H9 (cell line): ENCODE data around the gene WDR27. TPM values are rescaled to one million over a fixed set of nuclear protein-coding genes. Genes with fewer than 3 reads are reported as not detected.

ENCODE experiments used
- DNase-seq: peaks from one replicate; pipeline ENCODE4 v3.0.0-alpha.2; 2017
- H2AFZ ChIP-seq: one replicate; pipeline ENCODE4 v1.6.1; 2013; ENCODE audit warnings: mild to moderate bottlenecking, low read length, control low read depth, moderate library complexity
- H2AK5ac ChIP-seq: 2 replicates; pipeline ENCODE4 v1.6.1; 2013; ENCODE audit warnings: low read length, control low read depth, mixed read lengths; ENCODE audit not compliant: insufficient read length
- H2BK120ac ChIP-seq: one replicate; pipeline ENCODE4 v1.6.1; 2013; ENCODE audit warnings: low read depth, mild to moderate bottlenecking, low read length, control low read depth, inconsistent platforms; ENCODE audit not compliant: poor library complexity, severe bottlenecking
- H2BK12ac ChIP-seq: 2 replicates; pipeline ENCODE4 v1.6.1; 2013; ENCODE audit warnings: low read length, control low read depth, mixed read lengths, low read depth; ENCODE audit not compliant: insufficient read length
- H2BK15ac ChIP-seq: 2 replicates; pipeline ENCODE4 v1.6.1; 2013; ENCODE audit warnings: low read depth, low read length, control low read depth
- H2BK20ac ChIP-seq: one replicate; pipeline ENCODE4 v1.6.1; 2013; ENCODE audit warnings: low read depth, mild to moderate bottlenecking, low read length, control low read depth, inconsistent platforms; ENCODE audit not compliant: poor library complexity, severe bottlenecking
- H2BK5ac ChIP-seq: 2 replicates; pipeline ENCODE4 v1.6.1; 2013; ENCODE audit warnings: low read length, control low read depth, mixed read lengths; ENCODE audit not compliant: insufficient read length
- H3K14ac ChIP-seq: 2 replicates; pipeline ENCODE4 v1.6.1; 2013; ENCODE audit warnings: low read length, control low read depth; ENCODE audit not compliant: insufficient read depth
- H3K18ac ChIP-seq: 2 replicates; pipeline ENCODE4 v1.6.1; 2013; ENCODE audit warnings: low read depth, mild to moderate bottlenecking, mixed read lengths, low read length, control low read depth; ENCODE audit not compliant: insufficient read length
- H3K23ac ChIP-seq: 2 replicates; pipeline ENCODE4 v1.6.1; 2013; ENCODE audit warnings: low read length, control low read depth, mixed read lengths, low read depth; ENCODE audit not compliant: insufficient read length
- H3K23me2 ChIP-seq: 2 replicates; pipeline ENCODE4 v1.6.1; 2013; ENCODE audit warnings: low read depth, mild to moderate bottlenecking, mixed read lengths, low read length, control low read depth; ENCODE audit not compliant: insufficient read length, poor library complexity, severe bottlenecking
- H3K27ac ChIP-seq: 2 replicates; pipeline ENCODE4 v1.5.1; 2013; ENCODE audit warnings: low read length, control low read depth, mixed read lengths, low read depth; ENCODE audit not compliant: insufficient read length
- H3K27me3 ChIP-seq: 2 replicates; pipeline ENCODE4 v1.6.1; 2013; ENCODE audit warnings: low read length, control low read depth, inconsistent platforms; ENCODE audit not compliant: insufficient read depth
- H3K4ac ChIP-seq: 2 replicates; pipeline ENCODE4 v1.6.1; 2013; ENCODE audit warnings: low read depth, mild to moderate bottlenecking, control low read depth, inconsistent platforms, low read length, moderate library complexity
- H3K4me1 ChIP-seq: 2 replicates; pipeline ENCODE4 v1.6.1; 2013; ENCODE audit warnings: low read length, control low read depth, inconsistent platforms; ENCODE audit not compliant: insufficient read depth
- H3K4me2 ChIP-seq: 2 replicates; pipeline ENCODE4 v1.6.1; 2013; ENCODE audit warnings: low read length, control low read depth, mixed read lengths; ENCODE audit not compliant: insufficient read length, insufficient read depth
- H3K56ac ChIP-seq: 2 replicates; pipeline ENCODE4 v1.6.1; 2013; ENCODE audit warnings: low read depth, mild to moderate bottlenecking, mixed read lengths, low read length, control low read depth; ENCODE audit not compliant: insufficient read length
- H3K79me1 ChIP-seq: 2 replicates; pipeline ENCODE4 v1.6.1; 2013; ENCODE audit warnings: low read depth, mild to moderate bottlenecking, moderate library complexity, low read length, control low read depth, inconsistent platforms; ENCODE audit not compliant: insufficient read depth, poor library complexity, severe bottlenecking
- H3K79me2 ChIP-seq: 2 replicates; pipeline ENCODE4 v1.6.1; 2013; ENCODE audit warnings: low read length, control low read depth, inconsistent platforms; ENCODE audit not compliant: insufficient read depth
- H3K9ac ChIP-seq: 2 replicates; pipeline ENCODE4 v1.6.1; 2013; ENCODE audit warnings: low read length, control low read depth, mixed read lengths; ENCODE audit not compliant: insufficient read length; ENCODE audit errors: extremely low read depth
- H3K9me3 ChIP-seq: one replicate; pipeline ENCODE4 v1.6.1; 2013; ENCODE audit warnings: low read depth, low read length, inconsistent platforms; ENCODE audit not compliant: control insufficient read depth
- H3T11ph ChIP-seq: one replicate; pipeline ENCODE4 v1.6.1; 2013; ENCODE audit warnings: mild to moderate bottlenecking, low read length, control low read depth, inconsistent platforms
- H4K20me1 ChIP-seq: one replicate; pipeline ENCODE4 v1.6.1; 2013; ENCODE audit not compliant: control insufficient read depth, insufficient read length, insufficient read depth
- H4K5ac ChIP-seq: 2 replicates; pipeline ENCODE4 v1.6.1; 2013; ENCODE audit warnings: low read depth, mild to moderate bottlenecking, mixed read lengths, low read length, control low read depth; ENCODE audit not compliant: insufficient read length
- H4K8ac ChIP-seq: replicated peaks from 2 replicates; pipeline ENCODE4 v1.6.1; 2013; ENCODE audit warnings: low read length, control low read depth, mixed read lengths, low read depth; ENCODE audit not compliant: insufficient read length
- H4K91ac ChIP-seq: 2 replicates; pipeline ENCODE4 v1.6.1; 2013; ENCODE audit warnings: low read depth, mild to moderate bottlenecking, moderate library complexity, mixed read lengths, low read length, control low read depth; ENCODE audit not compliant: insufficient read length
- H3K27ac Mint-ChIP-seq, 3 experiments: 2 replicates in 2 of 3; 3 replicates in 1 of 3; pipeline ENCODE4 v1.8.0; 2020 to 2021; ENCODE audit warnings: mixed read lengths in 3 of 3, mild to moderate bottlenecking in 1 of 3, moderate library complexity in 1 of 3
- H3K27me3 Mint-ChIP-seq: 2 replicates; pipeline ENCODE4 v1.8.0; 2021; ENCODE audit warnings: low read depth, mild to moderate bottlenecking, moderate library complexity, mixed read lengths
- H3K36me3 Mint-ChIP-seq, 3 experiments: 2 replicates in 2 of 3; 3 replicates in 1 of 3; pipeline ENCODE4 v1.8.0; 2020 to 2021; ENCODE audit warnings: low read depth in 3 of 3, mixed read lengths in 3 of 3; ENCODE audit not compliant: insufficient read depth in 1 of 3
- H3K4me1 Mint-ChIP-seq, 2 experiments: 2 replicates each; pipeline ENCODE4 v1.8.0; 2020; ENCODE audit warnings: mixed read lengths in 2 of 2
- H3K4me3 Mint-ChIP-seq, 2 experiments: 2 replicates in 1 of 2; 3 replicates in 1 of 2; pipeline ENCODE4 v1.8.0; 2020 to 2021; ENCODE audit warnings: mild to moderate bottlenecking in 2 of 2, mixed read lengths in 2 of 2, moderate library complexity in 1 of 2
- H3K9me3 Mint-ChIP-seq, 2 experiments: 2 replicates in 1 of 2; 3 replicates in 1 of 2; pipeline ENCODE4 v1.8.0; 2020; ENCODE audit warnings: mild to moderate bottlenecking in 2 of 2, mixed read lengths in 2 of 2, moderate library complexity in 1 of 2
- WGBS: extraction: QIAGEN DNeasy Blood & Tissue Kit; methylation state at CpG from one replicate; pipeline ENCODE4 v1.1.7; 2013; ENCODE audit warnings: missing lambda C conversion rate, low lambda C conversion rate, mixed read lengths; ENCODE audit not compliant: insufficient read length; ENCODE audit errors: extremely low coverage; 5-methylcytosine and 5-hydroxymethylcytosine counted together
- total RNA-seq: library from RNA; stranded (reverse); gene quantifications from 2 replicates; pipeline ENCODE4 v1.2.1, GENCODE V29; 2021
- TF ChIP-seq, protein P1 (sequence below): fragments of 200-600 bp; sonication (generic); conservative IDR thresholded peaks from 3 replicates; pipeline ENCODE4 v1.8.0; 2021; ENCODE audit warnings: antibody characterized with exemption, mild to moderate bottlenecking

The WDR27 gene
- total RNA-seq, 1 experiment from 2014 or later = 48.7 TPM

DNA sequence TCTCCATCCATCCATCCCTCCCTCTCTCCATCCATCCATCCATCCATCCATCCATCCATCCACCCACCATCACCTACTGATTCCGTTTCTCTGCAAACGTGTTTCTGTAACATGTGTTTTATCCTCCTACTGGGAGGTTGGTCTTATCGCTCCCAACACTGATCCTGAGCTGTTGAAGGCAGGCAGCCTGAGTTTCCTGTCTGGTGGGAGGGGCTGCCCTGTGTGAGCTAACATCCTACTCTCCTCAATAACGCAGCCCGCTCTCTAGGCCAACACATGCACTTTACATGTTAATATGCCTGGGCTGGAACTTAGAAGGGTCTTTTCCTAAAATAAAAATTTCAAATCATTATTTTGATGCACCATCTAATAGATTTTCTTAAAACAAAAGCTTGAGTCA, 126.5 kb downstream of the WDR27 start:
- TF ChIP-seq, protein P1, sequence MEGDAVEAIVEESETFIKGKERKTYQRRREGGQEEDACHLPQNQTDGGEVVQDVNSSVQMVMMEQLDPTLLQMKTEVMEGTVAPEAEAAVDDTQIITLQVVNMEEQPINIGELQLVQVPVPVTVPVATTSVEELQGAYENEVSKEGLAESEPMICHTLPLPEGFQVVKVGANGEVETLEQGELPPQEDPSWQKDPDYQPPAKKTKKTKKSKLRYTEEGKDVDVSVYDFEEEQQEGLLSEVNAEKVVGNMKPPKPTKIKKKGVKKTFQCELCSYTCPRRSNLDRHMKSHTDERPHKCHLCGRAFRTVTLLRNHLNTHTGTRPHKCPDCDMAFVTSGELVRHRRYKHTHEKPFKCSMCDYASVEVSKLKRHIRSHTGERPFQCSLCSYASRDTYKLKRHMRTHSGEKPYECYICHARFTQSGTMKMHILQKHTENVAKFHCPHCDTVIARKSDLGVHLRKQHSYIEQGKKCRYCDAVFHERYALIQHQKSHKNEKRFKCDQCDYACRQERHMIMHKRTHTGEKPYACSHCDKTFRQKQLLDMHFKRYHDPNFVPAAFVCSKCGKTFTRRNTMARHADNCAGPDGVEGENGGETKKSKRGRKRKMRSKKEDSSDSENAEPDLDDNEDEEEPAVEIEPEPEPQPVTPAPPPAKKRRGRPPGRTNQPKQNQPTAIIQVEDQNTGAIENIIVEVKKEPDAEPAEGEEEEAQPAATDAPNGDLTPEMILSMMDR = no peak
- Histone ChIP-seq H3K56ac (no peak overlapping the region), H3K14ac (no peak overlapping the region), H3K4me1 (no peaks in the 10 kb centered on the region), H3K9me3 (no peaks in the 10 kb centered on the region), H3K79me2 (no peaks in the 10 kb centered on the region), H2AK5ac (no peak overlapping the region), H3K4ac (no peak overlapping the region), H2BK20ac (no peak overlapping the region), H2BK5ac (no peak overlapping the region), H4K5ac (no peak overlapping the region), H3K79me1 (no peaks in the 10 kb centered on the region), H3K4me2 (no peak overlapping the region), H2AFZ (no peak overlapping the region), H3K18ac (no peak overlapping the region), H3K27ac (no peak overlapping the region), H3K9ac (no peak overlapping the region), H4K20me1 (no peaks in the 10 kb centered on the region), H2BK15ac (no peak overlapping the region), H4K8ac (no peak overlapping the region), H2BK12ac (no peak overlapping the region), H3K27me3 (no peaks in the 10 kb centered on the region), H3K23me2 (no peaks in the 10 kb centered on the region), H2BK120ac (no peak overlapping the region), H3T11ph (no peak overlapping the region), H3K23ac (no peak overlapping the region), H4K91ac (no peak overlapping the region)
- no peak for DNase-seq
- Mint-ChIP-seq H3K27ac (no peak overlapping the region), H3K9me3 (no peaks in the 10 kb centered on the region; a peak in 1 of 5 replicates), H3K4me3 (no peak overlapping the region), H3K27me3 (no peaks in the 10 kb centered on the region), H3K4me1 (peaks cover 6 to 9% of the 10 kb centered on the region in 2 experiments), H3K36me3 (peaks cover 6 to 16% (median 12%) of the 10 kb centered on the region in 3 experiments)
- no CpG with 5 or more reads among the region's 5 CpGs for WGBS
